HL-60/S4 (cell line): ENCODE results near the gene IL4R.
"Not testable (repeated sequence)": the region's sequence is repeated elsewhere in the genome, so short reads cannot be mapped to it uniquely, and the experiment has no call there.

Experiments
- in situ Hi-C: fragments of 300-500 bp; cut with MboI; formaldehyde crosslinking; loops from 2 replicates; pipeline ENCODE4 v1.14.3; 2022; ENCODE audit warnings: low sequenced_read_pairs

Gene IL4R

DNA sequence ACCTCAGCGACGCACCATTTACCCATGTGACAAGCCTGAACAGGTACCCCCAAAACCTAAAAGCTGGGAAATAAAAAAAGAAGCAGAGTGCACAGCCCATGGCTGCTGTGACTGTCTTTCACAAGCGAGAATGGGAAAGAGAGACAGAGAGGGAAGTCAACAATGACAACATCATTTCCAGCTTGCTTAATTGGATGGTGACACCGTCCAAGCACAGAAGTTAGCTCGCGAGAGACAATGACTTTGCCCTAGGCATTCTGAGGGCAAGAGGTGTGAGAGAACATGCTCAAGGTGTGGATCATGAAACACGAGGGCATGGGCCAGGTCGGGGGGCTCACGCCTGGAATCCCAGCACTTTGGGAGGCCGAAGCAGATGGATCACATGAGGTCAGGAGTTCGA lies 25.9 kb upstream of the IL4R start:
- in situ Hi-C loops, result no loop called here

- in situ Hi-C loops, result not testable (repeated sequence)
These were observed 25.5 kb upstream of the IL4R start for GRCh38 chr16:27288313-27288712.

- in situ Hi-C loops, result no loop called here
These were observed 24.1 kb upstream of the IL4R start for GRCh38 chr16:27289669-27290068.

GRCh38 chr16:27290562-27290961 lies 23.2 kb upstream of the IL4R start:
- in situ Hi-C loops, result no loop called here

DNA sequence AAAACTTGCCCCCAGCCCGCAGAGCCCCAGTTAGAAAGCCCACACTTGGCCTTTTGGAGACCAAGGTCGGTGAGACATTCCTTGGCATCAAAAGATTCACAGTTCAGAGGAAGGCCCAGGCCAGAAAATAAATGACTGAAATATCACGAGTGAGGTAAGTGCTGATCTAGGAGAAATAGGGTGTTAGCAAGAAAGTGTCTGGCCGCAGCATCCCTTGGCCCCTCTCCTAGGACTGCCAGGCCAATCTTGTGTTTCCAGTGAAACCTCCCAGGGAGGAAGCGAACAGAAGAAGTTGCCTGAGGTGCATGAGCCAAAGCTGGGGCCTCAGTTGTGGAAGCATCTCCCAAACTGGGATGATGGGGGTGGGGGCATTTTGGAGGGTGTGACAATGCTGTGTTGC lies 22.7 kb upstream of the IL4R start:
- in situ Hi-C loops, result no loop called here

- in situ Hi-C loops, result no loop called here
These were observed 22.0 kb upstream of the IL4R start for GRCh38 chr16:27291722-27292240.

- in situ Hi-C loops, result no loop called here
These were observed 20.4 kb upstream of the IL4R start for GRCh38 chr16:27293343-27293742.

DNA sequence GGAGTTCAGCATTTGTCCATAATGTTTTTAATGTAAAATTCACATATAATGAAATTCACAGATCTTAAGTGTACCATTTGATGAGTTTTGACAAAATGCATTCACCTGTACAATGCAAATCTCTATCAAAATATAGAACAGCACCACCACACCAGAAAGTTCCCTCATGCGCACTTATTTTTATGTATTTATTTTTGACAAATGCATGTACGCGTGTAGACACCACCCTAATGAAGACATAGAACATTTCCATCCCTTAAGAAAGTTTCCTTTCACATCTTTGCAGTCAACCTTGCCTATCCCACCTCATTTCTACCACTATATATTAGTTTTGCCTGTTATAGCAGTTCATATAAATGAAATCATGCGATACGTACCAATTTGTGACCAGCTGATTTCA lies 15.6 kb upstream of the IL4R start:
- in situ Hi-C loops, result no loop called here

DNA sequence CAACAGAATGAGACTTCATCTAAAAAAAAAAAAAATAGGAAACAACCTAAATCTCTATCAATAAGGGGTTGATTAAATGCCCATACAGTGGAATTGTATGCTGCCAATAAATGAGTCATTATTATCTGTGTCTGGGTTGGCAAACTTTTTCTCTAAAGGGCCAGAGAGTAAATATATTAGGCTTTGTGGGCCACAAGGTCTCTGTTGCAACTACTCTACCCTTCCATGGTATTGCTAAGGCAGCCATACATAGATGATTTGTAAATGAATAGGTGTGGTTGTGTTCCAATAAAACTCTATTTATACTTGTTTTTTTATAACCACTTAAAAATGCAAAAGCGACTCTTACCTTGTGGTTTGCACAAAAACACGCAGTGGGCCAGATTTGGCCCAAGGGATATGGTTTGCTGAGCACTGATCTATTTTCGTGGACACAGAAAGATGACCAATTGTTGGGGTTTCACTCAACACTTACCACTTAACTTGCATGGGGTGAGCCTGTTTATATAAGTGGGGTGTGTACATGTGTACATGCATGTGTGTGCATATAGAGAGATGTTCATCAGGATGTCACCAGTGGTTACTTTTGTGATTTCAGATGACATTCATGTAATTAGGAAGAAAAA lies 12.4 kb upstream of the IL4R start:
- in situ Hi-C loops, result no loop called here

DNA sequence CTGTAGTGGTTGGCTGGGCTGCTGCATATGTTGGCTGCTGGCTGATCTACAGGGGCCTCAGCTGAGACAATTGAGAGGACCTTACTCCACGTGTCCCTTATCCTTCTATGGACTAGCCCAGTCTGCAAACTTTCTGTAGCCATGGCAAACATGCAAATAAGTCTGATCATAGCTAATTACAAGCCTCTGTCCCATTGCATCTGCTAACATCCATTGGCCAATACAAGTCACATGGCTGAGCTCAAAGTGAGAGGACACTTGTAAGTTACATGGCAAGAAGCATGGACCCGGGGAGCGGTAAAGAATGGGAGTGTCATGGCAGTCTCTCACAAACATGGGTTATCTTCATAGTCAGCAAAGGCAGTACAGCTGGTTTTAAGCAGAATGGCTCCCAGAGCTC lies 11.6 kb upstream of the IL4R start:
- in situ Hi-C loops, result no loop called here

DNA sequence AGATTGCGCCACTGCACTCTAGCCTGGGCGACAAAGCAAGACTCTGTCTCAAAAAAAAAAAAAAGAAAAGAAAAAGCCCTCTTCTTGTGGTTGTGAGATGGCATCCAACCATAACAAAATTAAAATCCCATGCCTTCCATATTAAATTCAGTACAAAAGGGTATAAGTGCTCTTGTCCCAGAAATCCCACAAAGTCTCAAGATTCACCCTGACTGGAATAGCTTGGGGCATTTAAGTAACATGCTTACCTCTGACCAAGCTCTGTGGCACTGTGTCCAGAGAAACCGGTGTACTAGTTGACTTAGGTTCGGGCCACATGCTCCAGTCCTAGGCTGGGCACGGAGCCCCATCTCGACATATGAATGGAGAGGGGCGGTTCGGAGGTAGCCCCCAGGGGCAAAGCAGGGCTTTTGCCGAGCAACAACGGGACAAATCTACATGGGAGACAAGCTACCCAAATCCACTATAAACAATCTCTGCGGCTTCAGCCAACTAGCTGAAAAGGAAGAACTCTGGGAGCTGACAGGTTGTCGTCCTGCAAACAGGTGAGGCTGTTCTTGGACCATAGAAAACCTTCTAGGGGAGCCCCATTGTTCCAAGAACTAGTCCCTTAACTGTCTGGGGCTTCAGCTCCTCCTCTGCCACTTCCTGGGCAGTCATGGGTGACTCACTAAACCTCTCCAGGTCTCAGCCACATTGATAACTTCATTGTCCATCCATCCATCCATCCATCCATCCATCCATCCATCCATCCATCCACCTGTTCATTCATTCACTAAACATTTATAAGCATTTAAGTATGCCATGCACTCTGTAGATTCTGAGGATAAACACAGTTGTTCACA lies 10.3 kb upstream of the IL4R start:
- in situ Hi-C loops, result no loop called here

- in situ Hi-C loops, result no loop called here
These were observed 9.7 kb upstream of the IL4R start for GRCh38 chr16:27304102-27304501.

DNA sequence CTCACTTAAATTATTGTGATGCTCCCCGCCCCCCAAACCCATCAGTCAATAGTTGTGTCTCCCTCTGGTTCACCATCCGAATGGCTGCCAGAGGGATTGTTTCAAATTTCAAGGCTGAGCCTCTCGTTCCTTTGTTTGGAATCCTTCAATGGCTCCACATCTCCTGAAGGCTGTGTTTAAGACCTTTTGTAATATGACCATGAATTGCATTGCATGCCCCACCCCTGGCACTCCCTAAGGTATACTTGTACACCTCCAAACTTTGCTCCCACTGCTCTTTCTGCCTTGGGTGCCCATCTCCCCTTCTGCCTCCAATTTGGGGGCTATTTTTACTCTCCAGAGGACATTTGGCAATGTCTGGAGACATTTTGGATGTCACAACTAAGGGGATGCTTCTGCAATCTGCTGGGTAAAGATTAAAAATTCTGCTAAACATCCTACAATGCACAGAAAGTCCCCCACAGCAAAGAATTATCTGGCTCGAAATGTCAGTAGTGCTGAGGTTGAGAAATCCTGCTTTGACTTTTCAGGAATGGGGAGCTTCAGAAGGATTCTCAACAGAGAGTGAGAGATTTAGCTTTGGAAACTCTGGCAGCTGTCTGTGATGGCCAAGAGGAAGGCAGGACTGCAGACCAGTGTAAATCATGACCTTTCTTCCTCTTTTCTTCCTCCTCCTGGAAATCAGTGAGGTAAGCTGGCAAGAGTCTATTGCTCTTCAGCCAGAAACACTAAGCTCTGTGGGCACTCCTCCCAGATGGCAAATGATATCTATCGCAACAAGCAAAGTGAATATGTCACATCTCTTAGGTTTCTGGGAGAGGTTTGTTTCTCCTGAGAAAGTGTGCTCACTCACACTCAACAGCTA lies 8.7 kb upstream of the IL4R start:
- in situ Hi-C loops, result no loop called here

GRCh38 chr16:27305839-27306442 lies 7.8 kb upstream of the IL4R start:
- in situ Hi-C loops, result no loop called here

DNA sequence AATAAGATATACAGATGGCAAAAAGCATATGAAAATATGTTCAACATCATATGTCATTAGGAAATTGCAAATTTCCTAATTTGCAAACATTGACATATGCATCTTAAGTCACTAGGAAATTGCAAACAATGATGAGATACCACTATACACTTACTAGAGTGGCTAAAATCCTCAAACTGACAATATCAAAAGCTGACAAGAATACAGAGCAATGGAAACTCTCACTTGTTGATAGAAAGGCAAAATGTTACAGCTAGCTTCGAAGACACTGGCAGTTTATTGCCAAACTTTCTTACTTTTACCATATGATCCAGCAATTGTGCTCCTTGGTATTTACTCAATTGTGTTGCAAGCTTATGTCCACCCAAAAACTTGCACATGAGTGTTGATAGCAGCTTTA lies 5.0 kb upstream of the IL4R start:
- in situ Hi-C loops, result no loop called here

GRCh38 chr16:27310576-27311447 lies 3.0 kb upstream of the IL4R start:
- in situ Hi-C loops, result no loop called here

DNA sequence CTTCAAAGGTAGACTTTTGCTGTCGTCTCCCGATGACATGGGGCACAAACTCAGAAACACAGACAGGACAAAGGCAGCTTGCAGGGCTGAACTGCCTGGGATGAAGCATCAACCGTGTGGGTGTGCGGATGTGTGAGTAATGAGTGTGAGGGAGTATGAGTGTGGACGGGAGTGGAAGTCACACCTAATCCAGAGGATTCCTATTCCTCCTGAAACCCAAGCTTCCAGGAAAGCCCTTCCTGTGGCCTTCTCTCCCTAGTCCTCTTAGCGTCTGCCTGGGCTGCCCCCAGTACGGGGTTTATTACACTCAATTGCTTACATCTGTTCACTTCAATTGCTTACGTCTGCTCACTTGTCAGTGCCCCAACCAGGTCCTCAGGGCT lies 2.3 kb upstream of the IL4R start:
- in situ Hi-C loops, result no loop called here

DNA sequence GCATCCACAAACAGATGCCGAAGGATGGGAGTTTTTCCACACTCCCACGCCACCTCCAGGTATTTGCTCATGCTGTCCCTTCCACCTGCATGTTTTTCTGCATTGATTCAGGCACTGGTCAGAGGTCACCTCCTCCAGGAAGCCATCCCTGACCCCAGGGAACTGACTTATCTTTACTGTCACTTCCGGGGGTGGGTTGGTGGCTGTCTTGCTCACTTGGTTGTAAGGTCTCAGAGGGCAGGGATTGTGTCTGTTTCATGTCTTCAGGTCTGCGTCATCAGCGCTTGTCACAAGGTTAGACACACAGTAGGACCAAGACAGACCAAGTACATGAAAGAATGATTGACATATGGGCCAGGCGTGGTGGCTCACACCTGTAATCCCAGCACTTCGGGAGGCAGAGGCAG lies 1.9 kb upstream of the IL4R start:
- in situ Hi-C loops, result no loop called here

GRCh38 chr16:27312580-27313421 lies 973 bp upstream of the IL4R start:
- in situ Hi-C loops, result no loop called here
